ENCODE data around the gene ATG101. TPM values are rescaled to one million over a fixed set of nuclear protein-coding genes. Genes with fewer than 3 reads are reported as not detected.

The ATG101 gene
- total RNA-seq, 1 experiment from 2014 or later, result 66.9 TPM

- ChIA-PET CTCF (interaction anchor here (0.6 to 10.1 kb wide), 9 partner anchors 9 to 879 kb away, joined by 3 to 118 read pairs (median 3); no protein-coding TSS in a partner anchor), POLR2A (interaction anchor here (0.8 kb wide), 1 partner anchor 370 kb away, joined by 3 read pairs; the partner anchor contains the start of gene KRT6A)
- no peak overlapping the region for H3K4me3 Mint-ChIP-seq (ENCODE audit: unreplicated experiment)
- no peak for TF ChIP-seq CTCF (IDR thresholded peaks at IDR 0.05; ENCODE audit: unreplicated experiment)
- no TSS peak for BruUV-seq (replicated peaks)
- no peak for DNase-seq (ENCODE audit: unreplicated experiment)
- intact Hi-C loops (cut with micrococcal nuclease), result no loop called here
- H3K36me3 Mint-ChIP-seq (ENCODE audit: insufficient read depth, unreplicated experiment), result no peaks in the 10 kb centered on the region
- no peaks in the 10 kb centered on the region for H3K9me3 Mint-ChIP-seq (ENCODE audit: unreplicated experiment)
- H3K27me3 Mint-ChIP-seq (ENCODE audit: insufficient read depth, unreplicated experiment), result no peaks in the 10 kb centered on the region
- H3K4me1 Mint-ChIP-seq (ENCODE audit: insufficient read depth, unreplicated experiment), result no peaks in the 10 kb centered on the region
- no peak overlapping the region for H3K27ac Mint-ChIP-seq (ENCODE audit: low read depth, unreplicated experiment)
Measured at GRCh38 chr12:52123487-52124186, 53.9 kb downstream of the ATG101 start.

- Mint-ChIP-seq H3K4me3 (ENCODE audit: unreplicated experiment) (no peak overlapping the region), H3K27ac (ENCODE audit: low read depth, unreplicated experiment) (no peak overlapping the region), H3K36me3 (ENCODE audit: insufficient read depth, unreplicated experiment) (no peaks in the 10 kb centered on the region), H3K4me1 (ENCODE audit: insufficient read depth, unreplicated experiment) (no peaks in the 10 kb centered on the region), H3K27me3 (ENCODE audit: insufficient read depth, unreplicated experiment) (no peaks in the 10 kb centered on the region), H3K9me3 (ENCODE audit: unreplicated experiment) (no peaks in the 10 kb centered on the region)
- no TSS peak for BruUV-seq (replicated peaks)
- CTCF ChIA-PET, result interaction anchor here (0.7 to 10.1 kb wide), 6 partner anchors 8 to 760 kb away, joined by 3 to 118 read pairs (median 4); no protein-coding TSS in a partner anchor
- TF ChIP-seq CTCF (IDR thresholded peaks at IDR 0.05; ENCODE audit: unreplicated experiment), result no peak
- no peak for DNase-seq (ENCODE audit: unreplicated experiment)
- intact Hi-C loops (cut with micrococcal nuclease), result no loop called here
- POLR2A ChIA-PET, result interaction anchor here (0.9 kb wide), 1 partner anchor 22 kb away, joined by 3 read pairs; no protein-coding TSS in a partner anchor
Measured at GRCh38 chr12:52125476-52125900, 55.7 kb downstream of the ATG101 start.

- Mint-ChIP-seq H3K36me3 (ENCODE audit: insufficient read depth, unreplicated experiment) (no peaks in the 10 kb centered on the region), H3K27ac (ENCODE audit: low read depth, unreplicated experiment) (no peak overlapping the region), H3K9me3 (ENCODE audit: unreplicated experiment) (no peaks in the 10 kb centered on the region), H3K4me3 (ENCODE audit: unreplicated experiment) (no peak overlapping the region), H3K27me3 (ENCODE audit: insufficient read depth, unreplicated experiment) (no peaks in the 10 kb centered on the region), H3K4me1 (ENCODE audit: insufficient read depth, unreplicated experiment) (no peaks in the 10 kb centered on the region)
- no peak for DNase-seq (ENCODE audit: unreplicated experiment)
- no TSS peak for BruUV-seq (replicated peaks)
- intact Hi-C loops (cut with micrococcal nuclease), result no loop called here
- CTCF ChIA-PET, result interaction anchor here (1.2 to 10.1 kb wide), 5 partner anchors 9 to 759 kb away, joined by 3 to 118 read pairs (median 5); no protein-coding TSS in a partner anchor
- POLR2A ChIA-PET, result interaction anchor here (0.9 kb wide), 1 partner anchor 21 kb away, joined by 3 read pairs; no protein-coding TSS in a partner anchor
- TF ChIP-seq CTCF (IDR thresholded peaks at IDR 0.05; ENCODE audit: unreplicated experiment), result no peak
Measured at GRCh38 chr12:52126050-52126604, 56.3 kb downstream of the ATG101 start.

Other genes starting within 250 kb of the ATG101 start
- gene FIGNL2, start 221.3 kb upstream of the ATG101 start, total RNA-seq (2022), result not detected in 2 replicates
- gene ANKRD33, start 181.9 kb upstream of the ATG101 start, total RNA-seq (2022), result not detected in 2 replicates
- not detected in 2 replicates for gene ACVRL1, start 162.5 kb upstream of the ATG101 start, total RNA-seq (2022)
- 14.7 and 16.1 TPM in 2 replicates for gene ACVR1B, start 118.3 kb upstream of the ATG101 start, total RNA-seq (2022)
- 0.39 TPM in 1 of 2 replicates, not detected in the other for gene TAMALIN, start 63.0 kb upstream of the ATG101 start, total RNA-seq (2022)
- gene NR4A1, start 18.5 kb upstream of the ATG101 start, total RNA-seq (2022), result 0.69 and 2.9 TPM in 2 replicates
- gene SMIM41, start 9.7 kb downstream of the ATG101 start, total RNA-seq (2022), result not detected in 2 replicates
- 27.4 and 52.3 TPM in 2 replicates for gene KRT80, start 122.0 kb downstream of the ATG101 start, total RNA-seq (2022)
- gene KRT7, start 163.3 kb downstream of the ATG101 start, total RNA-seq (2022), result 2,379 and 3,360 TPM in 2 replicates
- gene KRT86, start 204.7 kb downstream of the ATG101 start, total RNA-seq (2022), result 37.8 and 45.1 TPM in 2 replicates
- 2,023 and 2,244 TPM in 2 replicates for gene KRT81, start 221.6 kb downstream of the ATG101 start, total RNA-seq (2022)